Muscle layer of duodenum (tissue), 2 donors: ENCODE results near the gene ERBB2.

Source experiments
- H3K27ac ChIP-seq: one replicate; pipeline ENCODE4 v1.7.0; 2013; ENCODE audit warnings: mild to moderate bottlenecking, low read length
- H3K27me3 ChIP-seq: one replicate; pipeline ENCODE4 v1.7.0; 2013; ENCODE audit warnings: low read depth, mild to moderate bottlenecking, control low read depth, low read length
- H3K36me3 ChIP-seq, 2 donors: one replicate each; pipeline ENCODE4 v1.7.0; 2013; ENCODE audit warnings: low read length in 2 of 2, control low read depth in 1 of 2, mild to moderate bottlenecking in 1 of 2; ENCODE audit not compliant: insufficient read depth in 2 of 2, control insufficient read depth in 1 of 2
- H3K4me1 ChIP-seq, 2 donors: one replicate each; pipeline ENCODE4 v1.7.0; 2013; ENCODE audit warnings: low read length in 2 of 2, mild to moderate bottlenecking in 2 of 2, control low read depth in 1 of 2, moderate library complexity in 1 of 2; ENCODE audit not compliant: insufficient read depth in 2 of 2, control insufficient read depth in 1 of 2
- H3K4me3 ChIP-seq, 2 donors: one replicate each; pipeline ENCODE4 v1.7.0; 2013; ENCODE audit warnings: low read length in 2 of 2, low read depth in 1 of 2, mild to moderate bottlenecking in 1 of 2
- H3K9me3 ChIP-seq, 2 donors: one replicate each; pipeline ENCODE4 v1.7.0; 2013; ENCODE audit warnings: low read length in 2 of 2, control low read depth in 1 of 2, mild to moderate bottlenecking in 1 of 2; ENCODE audit not compliant: control insufficient read depth in 1 of 2
- donor health status: healthy.

The ERBB2 gene

GRCh38 chr17:39660397-39661385, 39.2 kb upstream of the ERBB2 start:
- no peaks in the 10 kb centered on the region for H3K9me3 ChIP-seq
- H3K36me3 ChIP-seq = peaks cover 24 to 56% of the 10 kb centered on the region in 2 donors
- peaks cover 0 to 21% of the 10 kb centered on the region in 2 donors for H3K4me1 ChIP-seq
- no peak overlapping the region for H3K4me3 ChIP-seq
- H3K27ac ChIP-seq = no peak overlapping the region
- H3K27me3 ChIP-seq = no peaks in the 10 kb centered on the region

GRCh38 chr17:39661744-39662541, 37.9 kb upstream of the ERBB2 start:
- H3K27me3 ChIP-seq = peaks cover 11% of the 10 kb centered on the region
- H3K4me1 ChIP-seq = peaks cover 0 to 23% of the 10 kb centered on the region in 2 donors
- H3K36me3 ChIP-seq = peaks cover 24 to 50% of the 10 kb centered on the region in 2 donors
- H3K9me3 ChIP-seq = no peaks in the 10 kb centered on the region
- H3K4me3 ChIP-seq = no peak overlapping the region
- no peak overlapping the region for H3K27ac ChIP-seq

- Histone ChIP-seq H3K27ac (no peak overlapping the region), H3K27me3 (peaks cover 18% of the 10 kb centered on the region), H3K4me3 (no peak overlapping the region), H3K9me3 (no peaks in the 10 kb centered on the region), H3K4me1 (peaks cover 0 to 29% of the 10 kb centered on the region in 2 donors), H3K36me3 (peaks cover 21 to 48% of the 10 kb centered on the region in 2 donors)
Observed at GRCh38 chr17:39662551-39663339, 37.1 kb upstream of the ERBB2 start.

GRCh38 chr17:39663340-39663687, 36.5 kb upstream of the ERBB2 start:
- Histone ChIP-seq H3K27ac (no peak overlapping the region), H3K4me3 (no peak overlapping the region), H3K4me1 (peaks cover 0 to 34% of the 10 kb centered on the region in 2 donors)

GRCh38 chr17:39663688-39664580, 35.9 kb upstream of the ERBB2 start:
- Histone ChIP-seq H3K9me3 (no peaks in the 10 kb centered on the region), H3K36me3 (peaks cover 12 to 39% of the 10 kb centered on the region in 2 donors), H3K4me3 (no peak overlapping the region), H3K4me1 (peaks cover 0 to 34% of the 10 kb centered on the region in 2 donors), H3K27me3 (peaks cover 18% of the 10 kb centered on the region), H3K27ac (no peak overlapping the region)

More at GRCh38 chr17:39663340-39663687, 36.5 kb upstream of the ERBB2 start:
- H3K27me3 ChIP-seq = peaks cover 18% of the 10 kb centered on the region
- peaks cover 15 to 45% of the 10 kb centered on the region in 2 donors for H3K36me3 ChIP-seq
- H3K9me3 ChIP-seq = no peaks in the 10 kb centered on the region

GRCh38 chr17:39664581-39665561, 35.0 kb upstream of the ERBB2 start, which contains the start of gene TCAP:
Gene TCAP (plus strand): TSS chr17:39665349. CDS start chr17:39665360, 11 bp downstream.
- Histone ChIP-seq H3K27ac (no peak within 1 kb of the TSS), H3K4me3 (no peak within 1 kb of the TSS), H3K9me3 (no peaks in the 10 kb centered on the region), H3K27me3 (peaks cover 25% of the 10 kb centered on the region), H3K4me1 (peaks cover 0 to 32% of the 10 kb centered on the region in 2 donors), H3K36me3 (peaks cover 12 to 31% of the 10 kb centered on the region in 2 donors)

GRCh38 chr17:39665642-39666224, 34.1 kb upstream of the ERBB2 start:
- H3K27ac ChIP-seq = no peak overlapping the region
- peaks cover 0 to 32% of the 10 kb centered on the region in 2 donors for H3K4me1 ChIP-seq
- peaks cover 7 to 22% of the 10 kb centered on the region in 2 donors for H3K36me3 ChIP-seq
- H3K4me3 ChIP-seq = no peak overlapping the region
- no peaks in the 10 kb centered on the region for H3K9me3 ChIP-seq
- H3K27me3 ChIP-seq = peaks cover 32% of the 10 kb centered on the region

GRCh38 chr17:39666231-39666600, 33.6 kb upstream of the ERBB2 start:
- Histone ChIP-seq H3K4me3 (no peak overlapping the region), H3K4me1 (peaks cover 0 to 32% of the 10 kb centered on the region in 2 donors), H3K27me3 (peaks cover 36% of the 10 kb centered on the region), H3K36me3 (peaks cover 2 to 17% of the 10 kb centered on the region in 2 donors), H3K27ac (no peak overlapping the region), H3K9me3 (no peaks in the 10 kb centered on the region)

- Histone ChIP-seq H3K9me3 (no peaks in the 10 kb centered on the region), H3K4me1 (peaks cover 0 to 27% of the 10 kb centered on the region in 2 donors), H3K4me3 (no peak overlapping the region), H3K27ac (no peak overlapping the region), H3K27me3 (peaks cover 41% of the 10 kb centered on the region), H3K36me3 (peaks cover 0 to 12% of the 10 kb centered on the region in 2 donors)
Observed at GRCh38 chr17:39666601-39667261, 33.1 kb upstream of the ERBB2 start.
